NT2/D1 (cell line): ENCODE results near the gene ZNF722.

Experiments used
- YY1 ChIP-seq: IDR thresholded peaks from 2 replicates; pipeline ENCODE4 v1.6.1; 2011; ENCODE audit not compliant: insufficient read length, insufficient read depth
- ZNF274 ChIP-seq: IDR thresholded peaks from 2 replicates; pipeline ENCODE4 v1.6.1; 2011; ENCODE audit warnings: mild to moderate bottlenecking, low read depth, low read length

- TF ChIP-seq ZNF274 (no peak), YY1 (no peak)
Measured at GRCh38 chr7:63968629-63969028, 30.0 kb upstream of the ZNF722 start.
